K562 (cell line): ENCODE data around the gene EFHC1. TPM values are rescaled to one million over a fixed set of nuclear protein-coding genes. Genes with fewer than 3 reads are reported as not detected.

ENCODE experiments used
- BCOR ChIP-seq: fragments of 450-650 bp; IDR thresholded peaks from 2 replicates; pipeline ENCODE4 v1.6.1; 2016
- GTF2E2 ChIP-seq: fragments of 200-800 bp; sonication (Bioruptor generic); IDR thresholded peaks from 2 replicates; pipeline ENCODE4 v1.6.1; 2016; ENCODE audit warnings: missing genetic modification characterization, missing compliant biosample characterization
- KDM4B ChIP-seq, 2 experiments: fragments of 450-650 bp in 1 of 2; sonication (generic) in 1 of 2; IDR thresholded peaks; 2 replicates each; pipeline ENCODE4 v1.6.1; 2016 to 2017; ENCODE audit warnings: borderline replicate concordance in 2 of 2, antibody characterized with exemption in 1 of 2, low read depth in 1 of 2, mild to moderate bottlenecking in 1 of 2
- MEF2A ChIP-seq: IDR thresholded peaks from 2 replicates; pipeline ENCODE4 v1.6.1; 2011; ENCODE audit warnings: low read depth, mild to moderate bottlenecking, low read length, moderate library complexity; ENCODE audit not compliant: control insufficient read depth
- MGA ChIP-seq: fragments of 450-650 bp; IDR thresholded peaks from 2 replicates; pipeline ENCODE4 v1.6.1; 2016; ENCODE audit warnings: mild to moderate bottlenecking, moderate library complexity
- PHF8 ChIP-seq: fragments of 200-600 bp; sonication (generic); IDR thresholded peaks from 2 replicates; pipeline ENCODE4 v1.6.1; 2012; ENCODE audit warnings: mixed run types, mild to moderate bottlenecking, inconsistent platforms, low read length, moderate library complexity, borderline replicate concordance
- RNF2 ChIP-seq: sonication (generic); IDR thresholded peaks from 2 replicates; pipeline ENCODE4 v1.6.1; 2016
- RREB1 ChIP-seq: fragments of 250-450 bp; sonication (Bioruptor Pico); IDR thresholded peaks from 2 replicates; pipeline ENCODE4 v1.4.0; 2020
- TARDBP ChIP-seq: fragments of 450-650 bp; IDR thresholded peaks from 2 replicates; pipeline ENCODE4 v1.6.1; 2016
- ZNF717 ChIP-seq: fragments of 250-450 bp; sonication (Bioruptor Pico); IDR thresholded peaks from 2 replicates; pipeline ENCODE4 v1.5.0; 2021
- polyA plus RNA-seq, 8 experiments: library from polyadenylated mRNA; depleted of rRNA in 4 of 8; stranded (reverse) in 5 of 8; unstranded in 3 of 8; fragments of >200 nt; fragmentation: Nextera tagmentation in 2 of 8; fragmentation: Illumina TruSeq in 1 of 8; extraction: Ambion mirVana in 2 of 8; extraction: Trizol in 1 of 8; gene quantifications; 2 replicates each; pipeline versions ENCODE4 v1.2.1 to v1.2.3, GENCODE V29; 2011 to 2014; ENCODE audit warnings: inconsistent platforms in 1 of 8, missing spikeins in 1 of 8
- total RNA-seq, 7 experiments: library from RNA; depleted of rRNA in 6 of 7; stranded (reverse); fragments of >200 nt in 6 of 7; fragmentation: Illumina TruSeq in 2 of 7; extraction: Trizol in 2 of 7; gene quantifications; 2 replicates each; pipeline versions ENCODE4 v1.2.1 to v1.2.3, GENCODE V29; 2011 to 2021; ENCODE audit warnings: low replicate concordance in 1 of 7

The EFHC1 gene
- total and polyA plus RNA-seq, 9 of the 15 experiments (the other 6 are each of a cell fraction or from before 2014, with no cell fraction given): 9.5 to 31.0 (median 14.9) TPM

- no peak for TF ChIP-seq RREB1 (CRISPR knock-in tag)
- TF ChIP-seq RNF2: peak; percentile 53; the same call in 1 of the 2 replicates
- TF ChIP-seq MEF2A: no peak
- TF ChIP-seq GTF2E2 (tag): no peak
- peak; percentile 22; the same call in 1 of the 2 replicates for TF ChIP-seq PHF8
- peak; percentile 34; the same call in 1 of the 2 replicates for TF ChIP-seq TARDBP
- peak; percentile 51 for TF ChIP-seq MGA
- TF ChIP-seq KDM4B (IDR thresholded peaks at IDR 0.05; ENCODE audit: borderline replicate concordance in 2 of 2, low read depth in 1 of 2): no peak
- peak; percentile 23; the same call in 1 of the 2 replicates for TF ChIP-seq BCOR
- TF ChIP-seq ZNF717 (CRISPR knock-in tag): no peak
Observed at GRCh38 chr6:52503851-52504781, 84.0 kb downstream of the EFHC1 start (continued).
